GM12878 (cell line): ENCODE results near the gene FDX2. TPM values are rescaled to one million over a fixed set of nuclear protein-coding genes. Genes with fewer than 3 reads are reported as not detected.

ENCODE experiments used
- CBX3 ChIP-seq: fragments of 200-600 bp; sonication (generic); IDR thresholded peaks from 2 replicates; pipeline ENCODE4 v1.6.1; 2016; ENCODE audit warnings: low read depth, borderline replicate concordance
- HDAC2 ChIP-seq: fragments of 200-600 bp; sonication (generic); IDR thresholded peaks from 2 replicates; pipeline ENCODE4 v1.6.1; 2017
- IRF4 ChIP-seq: IDR thresholded peaks from 2 replicates; pipeline ENCODE4 v1.6.1; 2011; ENCODE audit warnings: low read depth, low read length
- MTA2 ChIP-seq: fragments of 450-650 bp; IDR thresholded peaks from 2 replicates; pipeline ENCODE4 v1.6.1; 2016; ENCODE audit warnings: low read depth, mild to moderate bottlenecking, moderate library complexity
- NBN ChIP-seq: fragments of 450-650 bp; IDR thresholded peaks from 2 replicates; pipeline ENCODE4 v1.6.1; 2016
- NFYB ChIP-seq: IDR thresholded peaks from 2 replicates; pipeline ENCODE4 v1.6.1; 2011; ENCODE audit warnings: low read depth, mild to moderate bottlenecking, low read length, improper control_type of control experiment, moderate library complexity; ENCODE audit not compliant: insufficient read depth
- NR2C2 ChIP-seq: IDR thresholded peaks from 2 replicates; pipeline ENCODE4 v1.6.1; 2011; ENCODE audit warnings: borderline replicate concordance, low read depth; ENCODE audit not compliant: control insufficient read depth, insufficient read length
- NRF1 ChIP-seq: conservative IDR thresholded peaks from 2 replicates; pipeline ENCODE4 v1.6.1; 2011; ENCODE audit warnings: mild to moderate bottlenecking, low read depth, low read length, improper control_type of control experiment
- RFX5 ChIP-seq: IDR thresholded peaks from 2 replicates; pipeline ENCODE4 v1.6.1; 2011; ENCODE audit warnings: low read depth, low read length, improper control_type of control experiment
- SKIL ChIP-seq: fragments of 450-650 bp; IDR thresholded peaks from 2 replicates; pipeline ENCODE4 v1.6.1; 2017; ENCODE audit warnings: mild to moderate bottlenecking, low read depth, inconsistent platforms; ENCODE audit not compliant: poor library complexity, severe bottlenecking
- SMAD5 ChIP-seq: IDR thresholded peaks from 2 replicates; pipeline ENCODE4 v1.6.1; 2016; ENCODE audit warnings: antibody characterized with exemption, low read depth
- STAT1 ChIP-seq: fragments of 450-650 bp; conservative IDR thresholded peaks from 2 replicates; pipeline ENCODE4 v1.6.1; 2014; ENCODE audit warnings: antibody characterized with exemption, mild to moderate bottlenecking
- STAT3 ChIP-seq: IDR thresholded peaks from 2 replicates; pipeline ENCODE4 v1.6.1; 2011; ENCODE audit warnings: low read depth, low read length, improper control_type of control experiment
- WRNIP1 ChIP-seq: IDR thresholded peaks from 2 replicates; pipeline ENCODE4 v1.6.1; 2011; ENCODE audit warnings: low read depth, low read length, improper control_type of control experiment, borderline replicate concordance
- ZBED1 ChIP-seq: IDR thresholded peaks from 2 replicates; pipeline ENCODE4 v1.6.1; 2016; ENCODE audit warnings: borderline replicate concordance
- ZNF207 ChIP-seq: fragments of 450-650 bp; IDR thresholded peaks from 2 replicates; pipeline ENCODE4 v1.6.1; 2014; ENCODE audit warnings: antibody characterized with exemption, mild to moderate bottlenecking, borderline replicate concordance
- ZNF622 ChIP-seq: fragments of 450-650 bp; IDR thresholded peaks from 2 replicates; pipeline ENCODE4 v1.6.1; 2017; ENCODE audit warnings: mild to moderate bottlenecking, inconsistent platforms
- ZZZ3 ChIP-seq: IDR thresholded peaks from 2 replicates; pipeline ENCODE4 v1.6.1; 2011; ENCODE audit warnings: low read depth; ENCODE audit not compliant: control insufficient read depth, insufficient read length
- polyA plus RNA-seq, 11 experiments: library from polyadenylated mRNA; depleted of rRNA in 4 of 11; unstranded in 6 of 11; stranded (reverse) in 5 of 11; fragments of >200 nt; fragmentation: Nextera tagmentation in 4 of 11; fragmentation: Illumina TruSeq in 1 of 11; extraction: Ambion mirVana in 4 of 11; extraction: Trizol in 1 of 11; gene quantifications; 1 replicate in 1 of 11; 2 replicates in 10 of 11; pipeline versions ENCODE4 v1.2.1 to v1.2.3, GENCODE V29; 2011 to 2016; ENCODE audit warnings: inconsistent platforms in 2 of 11, missing spikeins in 2 of 11, low read depth in 1 of 11
- total RNA-seq, 4 experiments: library from RNA; depleted of rRNA in 3 of 4; stranded (reverse); fragments of >200 nt in 3 of 4; fragmentation: Illumina TruSeq in 1 of 4; extraction: Trizol in 1 of 4; gene quantifications; 2 replicates each; pipeline versions ENCODE4 v1.2.1 to v1.2.3, GENCODE V29; 2013 to 2021
- TF ChIP-seq, protein P1 (sequence below): fragments of 450-650 bp; IDR thresholded peaks from 2 replicates; pipeline ENCODE4 v1.6.1; 2017; ENCODE audit warnings: mild to moderate bottlenecking, moderate library complexity
- TF ChIP-seq, protein P2 (sequence below): fragments of 150-350 bp; IDR thresholded peaks from 2 replicates; pipeline ENCODE4 v1.6.1; 2014; ENCODE audit warnings: mild to moderate bottlenecking, low read depth, low read length
- TF ChIP-seq, protein P3 (sequence below): IDR thresholded peaks from 2 replicates; pipeline ENCODE4 v1.6.1; 2012; ENCODE audit warnings: low read depth, low read length, improper control_type of control experiment
- TF ChIP-seq, protein P4 (sequence below): fragments of 450-650 bp; IDR thresholded peaks from 2 replicates; pipeline ENCODE4 v1.6.1; 2017; ENCODE audit warnings: mild to moderate bottlenecking

FDX2 gene
- total and polyA plus RNA-seq, 10 of the 15 experiments (the other 5 are each of a cell fraction or from before 2014, with no cell fraction given) = 1.4 to 50.4 (median 24.7) TPM

- TF ChIP-seq, protein P1, sequence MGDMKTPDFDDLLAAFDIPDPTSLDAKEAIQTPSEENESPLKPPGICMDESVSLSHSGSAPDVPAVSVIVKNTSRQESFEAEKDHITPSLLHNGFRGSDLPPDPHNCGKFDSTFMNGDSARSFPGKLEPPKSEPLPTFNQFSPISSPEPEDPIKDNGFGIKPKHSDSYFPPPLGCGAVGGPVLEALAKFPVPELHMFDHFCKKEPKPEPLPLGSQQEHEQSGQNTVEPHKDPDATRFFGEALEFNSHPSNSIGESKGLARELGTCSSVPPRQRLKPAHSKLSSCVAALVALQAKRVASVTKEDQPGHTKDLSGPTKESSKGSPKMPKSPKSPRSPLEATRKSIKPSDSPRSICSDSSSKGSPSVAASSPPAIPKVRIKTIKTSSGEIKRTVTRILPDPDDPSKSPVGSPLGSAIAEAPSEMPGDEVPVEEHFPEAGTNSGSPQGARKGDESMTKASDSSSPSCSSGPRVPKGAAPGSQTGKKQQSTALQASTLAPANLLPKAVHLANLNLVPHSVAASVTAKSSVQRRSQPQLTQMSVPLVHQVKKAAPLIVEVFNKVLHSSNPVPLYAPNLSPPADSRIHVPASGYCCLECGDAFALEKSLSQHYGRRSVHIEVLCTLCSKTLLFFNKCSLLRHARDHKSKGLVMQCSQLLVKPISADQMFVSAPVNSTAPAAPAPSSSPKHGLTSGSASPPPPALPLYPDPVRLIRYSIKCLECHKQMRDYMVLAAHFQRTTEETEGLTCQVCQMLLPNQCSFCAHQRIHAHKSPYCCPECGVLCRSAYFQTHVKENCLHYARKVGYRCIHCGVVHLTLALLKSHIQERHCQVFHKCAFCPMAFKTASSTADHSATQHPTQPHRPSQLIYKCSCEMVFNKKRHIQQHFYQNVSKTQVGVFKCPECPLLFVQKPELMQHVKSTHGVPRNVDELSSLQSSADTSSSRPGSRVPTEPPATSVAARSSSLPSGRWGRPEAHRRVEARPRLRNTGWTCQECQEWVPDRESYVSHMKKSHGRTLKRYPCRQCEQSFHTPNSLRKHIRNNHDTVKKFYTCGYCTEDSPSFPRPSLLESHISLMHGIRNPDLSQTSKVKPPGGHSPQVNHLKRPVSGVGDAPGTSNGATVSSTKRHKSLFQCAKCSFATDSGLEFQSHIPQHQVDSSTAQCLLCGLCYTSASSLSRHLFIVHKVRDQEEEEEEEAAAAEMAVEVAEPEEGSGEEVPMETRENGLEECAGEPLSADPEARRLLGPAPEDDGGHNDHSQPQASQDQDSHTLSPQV = no peak; the same call in 1 of the 2 replicates
- no peak for TF ChIP-seq NFYB
- no peak for TF ChIP-seq RFX5
- peak; percentile 63; the same call in 1 of the 2 replicates for TF ChIP-seq IRF4
- peak; percentile 39 for TF ChIP-seq SKIL
- peak; percentile 16 for TF ChIP-seq NBN
- TF ChIP-seq ZZZ3 = no peak
- no peak for TF ChIP-seq NRF1
- no peak for TF ChIP-seq HDAC2
- TF ChIP-seq, protein P2, sequence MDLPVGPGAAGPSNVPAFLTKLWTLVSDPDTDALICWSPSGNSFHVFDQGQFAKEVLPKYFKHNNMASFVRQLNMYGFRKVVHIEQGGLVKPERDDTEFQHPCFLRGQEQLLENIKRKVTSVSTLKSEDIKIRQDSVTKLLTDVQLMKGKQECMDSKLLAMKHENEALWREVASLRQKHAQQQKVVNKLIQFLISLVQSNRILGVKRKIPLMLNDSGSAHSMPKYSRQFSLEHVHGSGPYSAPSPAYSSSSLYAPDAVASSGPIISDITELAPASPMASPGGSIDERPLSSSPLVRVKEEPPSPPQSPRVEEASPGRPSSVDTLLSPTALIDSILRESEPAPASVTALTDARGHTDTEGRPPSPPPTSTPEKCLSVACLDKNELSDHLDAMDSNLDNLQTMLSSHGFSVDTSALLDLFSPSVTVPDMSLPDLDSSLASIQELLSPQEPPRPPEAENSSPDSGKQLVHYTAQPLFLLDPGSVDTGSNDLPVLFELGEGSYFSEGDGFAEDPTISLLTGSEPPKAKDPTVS = no peak
- TF ChIP-seq CBX3 = no peak
- no peak for TF ChIP-seq STAT3
- no peak for TF ChIP-seq NR2C2
- TF ChIP-seq STAT1 = no peak
- TF ChIP-seq ZNF207 = no peak; the same call in 1 of the 2 replicates
- peak; percentile 79; the same call in 1 of the 2 replicates for TF ChIP-seq MTA2
- TF ChIP-seq, protein P3, sequence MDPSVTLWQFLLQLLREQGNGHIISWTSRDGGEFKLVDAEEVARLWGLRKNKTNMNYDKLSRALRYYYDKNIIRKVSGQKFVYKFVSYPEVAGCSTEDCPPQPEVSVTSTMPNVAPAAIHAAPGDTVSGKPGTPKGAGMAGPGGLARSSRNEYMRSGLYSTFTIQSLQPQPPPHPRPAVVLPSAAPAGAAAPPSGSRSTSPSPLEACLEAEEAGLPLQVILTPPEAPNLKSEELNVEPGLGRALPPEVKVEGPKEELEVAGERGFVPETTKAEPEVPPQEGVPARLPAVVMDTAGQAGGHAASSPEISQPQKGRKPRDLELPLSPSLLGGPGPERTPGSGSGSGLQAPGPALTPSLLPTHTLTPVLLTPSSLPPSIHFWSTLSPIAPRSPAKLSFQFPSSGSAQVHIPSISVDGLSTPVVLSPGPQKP = no peak
- TF ChIP-seq SMAD5 = no peak
- TF ChIP-seq ZBED1 = no peak; the same call in 1 of the 2 replicates
- TF ChIP-seq ZNF622 = no peak
- TF ChIP-seq, protein P4, sequence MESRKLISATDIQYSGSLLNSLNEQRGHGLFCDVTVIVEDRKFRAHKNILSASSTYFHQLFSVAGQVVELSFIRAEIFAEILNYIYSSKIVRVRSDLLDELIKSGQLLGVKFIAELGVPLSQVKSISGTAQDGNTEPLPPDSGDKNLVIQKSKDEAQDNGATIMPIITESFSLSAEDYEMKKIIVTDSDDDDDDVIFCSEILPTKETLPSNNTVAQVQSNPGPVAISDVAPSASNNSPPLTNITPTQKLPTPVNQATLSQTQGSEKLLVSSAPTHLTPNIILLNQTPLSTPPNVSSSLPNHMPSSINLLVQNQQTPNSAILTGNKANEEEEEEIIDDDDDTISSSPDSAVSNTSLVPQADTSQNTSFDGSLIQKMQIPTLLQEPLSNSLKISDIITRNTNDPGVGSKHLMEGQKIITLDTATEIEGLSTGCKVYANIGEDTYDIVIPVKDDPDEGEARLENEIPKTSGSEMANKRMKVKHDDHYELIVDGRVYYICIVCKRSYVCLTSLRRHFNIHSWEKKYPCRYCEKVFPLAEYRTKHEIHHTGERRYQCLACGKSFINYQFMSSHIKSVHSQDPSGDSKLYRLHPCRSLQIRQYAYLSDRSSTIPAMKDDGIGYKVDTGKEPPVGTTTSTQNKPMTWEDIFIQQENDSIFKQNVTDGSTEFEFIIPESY = no peak
- no peak; the same call in 1 of the 2 replicates for TF ChIP-seq WRNIP1
Measured at GRCh38 chr19:10270180-10270615, 45.6 kb downstream of the FDX2 start (continued).
